Stimulated activated CD4-positive, alpha-beta T cell treated with anti-CD3 and anti-CD28 coated beads, Interleukin-2, amount 100 ng/mL, for 24 hours (primary cell): ENCODE measurements around the gene CORO2A.
A peak's percentile ranks its signal among the peaks of the same experiment; 100 is the strongest.

Experiments
- DNase-seq, 2 donors: peaks; one replicate each; pipeline ENCODE4 v3.0.0-alpha.2; 2020

The CORO2A gene

GRCh38 chr9:98192503-98193335, at the start of gene CORO2A:
Gene CORO2A (minus strand): TSS chr9:98192637. CDS start chr9:98157660, 34,977 bp downstream.
- peak; percentile 72 to 82 for DNase-seq

- no peak for DNase-seq
Observed at GRCh38 chr9:98241357-98242300, 49.2 kb upstream of the CORO2A start.

GRCh38 chr9:98240475-98240874, 48.0 kb upstream of the CORO2A start:
- no peak for DNase-seq

- DNase-seq, result no peak
Observed at GRCh38 chr9:98236901-98237487, 44.6 kb upstream of the CORO2A start.

- DNase-seq, result no peak
Observed at GRCh38 chr9:98235126-98235525, 42.7 kb upstream of the CORO2A start.

GRCh38 chr9:98234245-98234825, 41.9 kb upstream of the CORO2A start:
- DNase-seq, result no peak

- DNase-seq, result no peak
Observed at GRCh38 chr9:98232926-98233325, 40.5 kb upstream of the CORO2A start.

- DNase-seq, result no peak
Observed at GRCh38 chr9:98231770-98232478, 39.5 kb upstream of the CORO2A start.

- DNase-seq, result no peak
Observed at GRCh38 chr9:98230789-98231188, 38.4 kb upstream of the CORO2A start.

GRCh38 chr9:98230304-98230703, 37.9 kb upstream of the CORO2A start:
- DNase-seq, result no peak

GRCh38 chr9:98229620-98230019, 37.2 kb upstream of the CORO2A start:
- no peak for DNase-seq

GRCh38 chr9:98229090-98229395, 36.6 kb upstream of the CORO2A start:
- no peak for DNase-seq

GRCh38 chr9:98228392-98229089, 36.1 kb upstream of the CORO2A start:
- DNase-seq, result no peak

- DNase-seq, result no peak
Observed at GRCh38 chr9:98227883-98228282, 35.4 kb upstream of the CORO2A start.

GRCh38 chr9:98226957-98227356, 34.5 kb upstream of the CORO2A start:
- DNase-seq, result no peak

- no peak for DNase-seq
Observed at GRCh38 chr9:98226516-98226915, 34.1 kb upstream of the CORO2A start.

- DNase-seq, result no peak
Observed at GRCh38 chr9:98225015-98225442, 32.6 kb upstream of the CORO2A start.

GRCh38 chr9:98222885-98223691, 30.7 kb upstream of the CORO2A start:
- no peak for DNase-seq

- DNase-seq, result no peak
Observed at GRCh38 chr9:98220911-98221310, 28.5 kb upstream of the CORO2A start.

- no peak for DNase-seq
Observed at GRCh38 chr9:98219794-98220370, 27.4 kb upstream of the CORO2A start.

- DNase-seq, result no peak
Observed at GRCh38 chr9:98219364-98219716, 26.9 kb upstream of the CORO2A start.
